ENCODE data around the gene MAN1A1.

DNA sequence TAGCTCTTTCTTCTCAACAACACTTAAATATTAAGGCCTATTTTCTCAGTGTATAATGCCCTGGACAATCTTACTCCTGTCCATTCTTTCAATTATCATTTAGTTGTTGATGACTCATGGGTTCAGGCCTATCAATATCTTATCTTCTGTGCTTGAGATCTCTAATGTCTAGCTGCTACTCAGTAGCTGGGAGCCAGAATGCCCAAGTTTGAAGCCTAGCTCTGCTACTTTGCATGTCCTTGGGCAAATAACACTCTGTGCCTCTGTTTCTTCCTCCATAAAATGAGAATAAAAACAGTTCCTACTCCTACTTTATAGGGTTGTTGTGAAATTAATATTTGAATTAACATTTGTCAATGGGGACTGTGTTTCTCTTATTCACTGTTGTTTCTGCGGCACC, 69.5 kb downstream of the MAN1A1 start:
- TF ChIP-seq CTCF (IDR thresholded peaks at IDR 0.05; ENCODE audit: insufficient read depth, low read length) (no peak), SPI1 (IDR thresholded peaks at IDR 0.05; ENCODE audit: borderline replicate concordance, low read depth) (no peak), GABPA (IDR thresholded peaks at IDR 0.05; ENCODE audit: low read depth) (no peak)
- TF ChIP-seq, protein P1, sequence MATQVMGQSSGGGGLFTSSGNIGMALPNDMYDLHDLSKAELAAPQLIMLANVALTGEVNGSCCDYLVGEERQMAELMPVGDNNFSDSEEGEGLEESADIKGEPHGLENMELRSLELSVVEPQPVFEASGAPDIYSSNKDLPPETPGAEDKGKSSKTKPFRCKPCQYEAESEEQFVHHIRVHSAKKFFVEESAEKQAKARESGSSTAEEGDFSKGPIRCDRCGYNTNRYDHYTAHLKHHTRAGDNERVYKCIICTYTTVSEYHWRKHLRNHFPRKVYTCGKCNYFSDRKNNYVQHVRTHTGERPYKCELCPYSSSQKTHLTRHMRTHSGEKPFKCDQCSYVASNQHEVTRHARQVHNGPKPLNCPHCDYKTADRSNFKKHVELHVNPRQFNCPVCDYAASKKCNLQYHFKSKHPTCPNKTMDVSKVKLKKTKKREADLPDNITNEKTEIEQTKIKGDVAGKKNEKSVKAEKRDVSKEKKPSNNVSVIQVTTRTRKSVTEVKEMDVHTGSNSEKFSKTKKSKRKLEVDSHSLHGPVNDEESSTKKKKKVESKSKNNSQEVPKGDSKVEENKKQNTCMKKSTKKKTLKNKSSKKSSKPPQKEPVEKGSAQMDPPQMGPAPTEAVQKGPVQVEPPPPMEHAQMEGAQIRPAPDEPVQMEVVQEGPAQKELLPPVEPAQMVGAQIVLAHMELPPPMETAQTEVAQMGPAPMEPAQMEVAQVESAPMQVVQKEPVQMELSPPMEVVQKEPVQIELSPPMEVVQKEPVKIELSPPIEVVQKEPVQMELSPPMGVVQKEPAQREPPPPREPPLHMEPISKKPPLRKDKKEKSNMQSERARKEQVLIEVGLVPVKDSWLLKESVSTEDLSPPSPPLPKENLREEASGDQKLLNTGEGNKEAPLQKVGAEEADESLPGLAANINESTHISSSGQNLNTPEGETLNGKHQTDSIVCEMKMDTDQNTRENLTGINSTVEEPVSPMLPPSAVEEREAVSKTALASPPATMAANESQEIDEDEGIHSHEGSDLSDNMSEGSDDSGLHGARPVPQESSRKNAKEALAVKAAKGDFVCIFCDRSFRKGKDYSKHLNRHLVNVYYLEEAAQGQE (IDR thresholded peaks at IDR 0.05; ENCODE audit: insufficient replicate concordance, low read depth), result no peak

Data from HL-60 (cell line).